ENCODE results near the gene UPP1. TPM values are rescaled to one million over a fixed set of nuclear protein-coding genes. Genes with fewer than 3 reads are reported as not detected.

Gene UPP1
- total and polyA plus RNA-seq, 2 donors (not counting 1 experiment from before 2014, with no cell fraction given): 5.8 to 8.0 TPM

DNA sequence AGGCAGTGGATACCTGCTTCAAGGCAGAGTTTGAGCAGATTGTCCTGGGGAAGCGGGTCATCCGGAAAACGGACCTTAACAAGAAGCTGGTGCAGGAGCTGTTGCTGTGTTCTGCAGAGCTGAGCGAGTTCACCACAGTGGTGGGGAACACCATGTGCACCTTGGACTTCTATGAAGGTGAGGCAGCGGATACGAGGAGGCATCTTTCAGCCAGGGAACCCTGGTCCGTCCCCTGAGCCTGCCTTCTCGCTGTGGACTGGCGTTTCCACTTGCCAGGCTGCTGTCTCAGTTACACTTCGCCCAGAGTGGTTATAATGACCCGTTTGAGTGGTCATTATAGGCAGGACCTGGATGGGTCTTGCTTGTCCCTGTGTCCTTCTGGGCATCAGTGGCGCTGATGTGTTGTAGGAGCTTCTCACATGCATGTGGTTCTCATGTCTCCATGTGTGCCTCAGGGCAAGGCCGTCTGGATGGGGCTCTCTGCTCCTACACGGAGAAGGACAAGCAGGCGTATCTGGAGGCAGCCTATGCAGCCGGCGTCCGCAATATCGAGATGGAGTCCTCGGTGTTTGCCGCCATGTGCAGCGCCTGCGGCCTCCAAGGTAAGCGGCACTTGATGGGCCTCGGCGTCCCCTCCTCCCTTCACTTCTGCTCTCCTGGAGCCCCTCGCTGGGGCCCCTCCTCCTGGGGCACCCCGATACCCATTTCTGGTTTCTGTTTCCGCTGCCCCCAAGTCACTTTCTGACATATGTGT lies 18.0 kb downstream of the UPP1 start:
- H3K36me3 ChIP-seq (replicated peaks in 1 of 2; ENCODE audit: control extremely low read depth in 1 of 2, control insufficient read depth in 1 of 2, extremely low read depth in 1 of 2, insufficient read depth in 2 of 2, low read length in 1 of 2): peaks cover 0 to 4% of the 10 kb centered on the region in 2 experiments
- H3K4me1 Mint-ChIP-seq: peaks cover 4% of the 10 kb centered on the region
- no peak for DNase-seq
- no peak overlapping the region for H3K27ac Mint-ChIP-seq
- H3K4me1 ChIP-seq (ENCODE audit: control insufficient read depth in 2 of 2, insufficient read depth in 2 of 2, low read length in 2 of 2): peaks cover 0 to 3% of the 10 kb centered on the region in 2 donors
- H2AFZ ChIP-seq (ENCODE audit: insufficient read depth, low read depth, low read length, poor library complexity, severe bottlenecking): no peak overlapping the region
- no peaks in the 10 kb centered on the region for H3K79me2 ChIP-seq (ENCODE audit: control insufficient read depth, insufficient read depth, low read length)
- no peaks in the 10 kb centered on the region for H3K9me3 ChIP-seq (ENCODE audit: control extremely low read depth in 1 of 3, control insufficient read depth in 2 of 3, insufficient read depth in 1 of 3, low read length in 2 of 3)
- intact Hi-C loops (cut with micrococcal nuclease): no loop called here
- no peak overlapping the region for H3K4me3 Mint-ChIP-seq
- H3K4me3 ChIP-seq (ENCODE audit: control extremely low read depth in 1 of 5, extremely low read depth in 1 of 5, insufficient read depth in 1 of 5, low read depth in 2 of 5, low read length in 4 of 5): no peak overlapping the region
- H4K20me1 ChIP-seq (ENCODE audit: control insufficient read depth, insufficient read depth, low read length, poor library complexity, severe bottlenecking): no peaks in the 10 kb centered on the region
- H3K27me3 ChIP-seq (replicated peaks in 1 of 4; ENCODE audit: control extremely low read depth in 1 of 4, control insufficient read depth in 3 of 4, insufficient read depth in 4 of 4, low read length in 3 of 4): no peaks in the 10 kb centered on the region
- H3K9me3 Mint-ChIP-seq (ENCODE audit: insufficient read depth): no peaks in the 10 kb centered on the region
- ATAC-seq (ENCODE audit: low read depth): no peak
- CTCF ChIA-PET: interaction anchor here (6.8 to 15.9 kb wide), 2 partner anchors 115 to 163 kb away, joined by 99 to 229 read pairs; no protein-coding TSS in a partner anchor
- no peak for TF ChIP-seq EZH2 (IDR thresholded peaks at IDR 0.05; ENCODE audit: borderline replicate concordance, insufficient read depth, low read depth, low read length, poor library complexity, severe bottlenecking)
- TF ChIP-seq, protein P1, sequence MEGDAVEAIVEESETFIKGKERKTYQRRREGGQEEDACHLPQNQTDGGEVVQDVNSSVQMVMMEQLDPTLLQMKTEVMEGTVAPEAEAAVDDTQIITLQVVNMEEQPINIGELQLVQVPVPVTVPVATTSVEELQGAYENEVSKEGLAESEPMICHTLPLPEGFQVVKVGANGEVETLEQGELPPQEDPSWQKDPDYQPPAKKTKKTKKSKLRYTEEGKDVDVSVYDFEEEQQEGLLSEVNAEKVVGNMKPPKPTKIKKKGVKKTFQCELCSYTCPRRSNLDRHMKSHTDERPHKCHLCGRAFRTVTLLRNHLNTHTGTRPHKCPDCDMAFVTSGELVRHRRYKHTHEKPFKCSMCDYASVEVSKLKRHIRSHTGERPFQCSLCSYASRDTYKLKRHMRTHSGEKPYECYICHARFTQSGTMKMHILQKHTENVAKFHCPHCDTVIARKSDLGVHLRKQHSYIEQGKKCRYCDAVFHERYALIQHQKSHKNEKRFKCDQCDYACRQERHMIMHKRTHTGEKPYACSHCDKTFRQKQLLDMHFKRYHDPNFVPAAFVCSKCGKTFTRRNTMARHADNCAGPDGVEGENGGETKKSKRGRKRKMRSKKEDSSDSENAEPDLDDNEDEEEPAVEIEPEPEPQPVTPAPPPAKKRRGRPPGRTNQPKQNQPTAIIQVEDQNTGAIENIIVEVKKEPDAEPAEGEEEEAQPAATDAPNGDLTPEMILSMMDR (IDR thresholded peaks at IDR 0.05): no peak
- POLR2A ChIA-PET: no interaction called here
- H3K4me2 ChIP-seq (replicated peaks; ENCODE audit: low read depth, low read length, poor library complexity, severe bottlenecking): no peak overlapping the region
- no peak overlapping the region for H3K27ac ChIP-seq (ENCODE audit: low read length in 2 of 2)
- H3K9ac ChIP-seq (ENCODE audit: low read length): no peak overlapping the region
- WGBS (ENCODE audit: insufficient coverage): 98% methylated on average over 29 of the region's 29 CpGs
- peaks cover 3% of the 10 kb centered on the region for H3K27me3 Mint-ChIP-seq

DNA sequence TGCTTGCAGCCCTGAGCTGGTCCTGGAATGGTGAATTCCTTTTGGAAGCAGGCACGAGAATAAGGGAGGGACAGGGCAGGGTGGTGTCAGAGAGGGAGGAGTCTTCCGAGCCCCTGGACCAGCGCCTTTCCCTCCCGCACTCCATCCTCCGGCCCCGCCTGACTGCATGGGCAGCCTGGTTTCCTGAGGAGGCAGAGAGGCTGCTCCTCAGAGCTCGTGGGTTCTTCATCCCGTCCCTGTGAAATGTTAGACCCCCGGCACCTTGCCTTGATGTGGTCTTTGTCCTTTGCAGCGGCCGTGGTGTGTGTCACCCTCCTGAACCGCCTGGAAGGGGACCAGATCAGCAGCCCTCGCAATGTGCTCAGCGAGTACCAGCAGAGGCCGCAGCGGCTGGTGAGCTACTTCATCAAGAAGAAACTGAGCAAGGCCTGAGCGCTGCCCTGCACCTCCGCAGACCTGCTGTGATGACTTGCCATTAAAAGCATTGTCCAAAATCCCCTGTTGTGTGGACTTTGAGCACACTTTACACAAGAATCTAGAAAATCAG lies 18.9 kb downstream of the UPP1 start:
- no peak for DNase-seq
- TF ChIP-seq EZH2 (IDR thresholded peaks at IDR 0.05; ENCODE audit: borderline replicate concordance, insufficient read depth, low read depth, low read length, poor library complexity, severe bottlenecking): no peak
- TF ChIP-seq, protein P1 (IDR thresholded peaks at IDR 0.05): no peak
- ATAC-seq (ENCODE audit: low read depth): no peak
- H3K27ac ChIP-seq (ENCODE audit: low read length in 2 of 2): no peak overlapping the region
- ChIA-PET CTCF (interaction anchor here (0.7 to 15.9 kb wide), 7 partner anchors 11 to 842 kb away, joined by 3 to 229 read pairs (median 4); partner anchors contain the start of gene PKD1L1), POLR2A (no interaction called here)
- H3K4me2 ChIP-seq (replicated peaks; ENCODE audit: low read depth, low read length, poor library complexity, severe bottlenecking): no peak overlapping the region
- H4K20me1 ChIP-seq (ENCODE audit: control insufficient read depth, insufficient read depth, low read length, poor library complexity, severe bottlenecking): no peaks in the 10 kb centered on the region
- H3K4me1 ChIP-seq (ENCODE audit: control insufficient read depth in 2 of 2, insufficient read depth in 2 of 2, low read length in 2 of 2): peaks cover 0 to 3% of the 10 kb centered on the region in 2 donors
- intact Hi-C loops (cut with micrococcal nuclease): no loop called here
- H3K27me3 ChIP-seq (replicated peaks in 1 of 4; ENCODE audit: control extremely low read depth in 1 of 4, control insufficient read depth in 3 of 4, insufficient read depth in 4 of 4, low read length in 3 of 4): no peaks in the 10 kb centered on the region
- no peaks in the 10 kb centered on the region for H3K79me2 ChIP-seq (ENCODE audit: control insufficient read depth, insufficient read depth, low read length)
- peaks cover 4% of the 10 kb centered on the region for H3K4me1 Mint-ChIP-seq
- 93% methylated on average over 18 of the region's 18 CpGs for WGBS (ENCODE audit: insufficient coverage)
- no peak overlapping the region for H3K4me3 ChIP-seq (ENCODE audit: control extremely low read depth in 1 of 5, extremely low read depth in 1 of 5, insufficient read depth in 1 of 5, low read depth in 2 of 5, low read length in 4 of 5)
- H3K4me3 Mint-ChIP-seq: no peak overlapping the region
- H3K36me3 ChIP-seq (replicated peaks in 1 of 2; ENCODE audit: control extremely low read depth in 1 of 2, control insufficient read depth in 1 of 2, extremely low read depth in 1 of 2, insufficient read depth in 2 of 2, low read length in 1 of 2): peaks cover 0 to 3% of the 10 kb centered on the region in 2 experiments
- peaks cover 3% of the 10 kb centered on the region for H3K27me3 Mint-ChIP-seq
- H3K9ac ChIP-seq (ENCODE audit: low read length): no peak overlapping the region
- no peak overlapping the region for H2AFZ ChIP-seq (ENCODE audit: insufficient read depth, low read depth, low read length, poor library complexity, severe bottlenecking)
- H3K9me3 ChIP-seq (ENCODE audit: control extremely low read depth in 1 of 3, control insufficient read depth in 2 of 3, insufficient read depth in 1 of 3, low read length in 2 of 3): no peaks in the 10 kb centered on the region
- H3K27ac Mint-ChIP-seq: no peak overlapping the region
- H3K9me3 Mint-ChIP-seq (ENCODE audit: insufficient read depth): no peaks in the 10 kb centered on the region

Measured in B cell (primary cell).